NOMO-1 (cell line): ENCODE results near the gene ARID1A.
A peak's percentile ranks its signal among the peaks of the same experiment; 100 is the strongest.
"Not testable (repeated sequence)": the region's sequence is repeated elsewhere in the genome, so short reads cannot be mapped to it uniquely, and the experiment has no call there.

Source experiments
- DNase-seq, 2 experiments: peaks; one replicate each; lab custom pipeline; 2025; ENCODE audit not compliant: unreplicated experiment in 2 of 2; lab: John Stamatoyannopoulos, UW

The ARID1A gene

GRCh38 chr1:26695356-26696118 lies at the start of gene ARID1A:
ARID1A (plus strand) TSS chr1:26696015; CDS start chr1:26696404, 389 bp downstream.
- peak; percentile 93 to 94 for DNase-seq

GRCh38 chr1:26664802-26665201 lies 31.0 kb upstream of the ARID1A start:
- DNase-seq, result no peak

- DNase-seq, result no peak
Measured at GRCh38 chr1:26666855-26667254, 29.0 kb upstream of the ARID1A start.

GRCh38 chr1:26668106-26668786 lies 27.6 kb upstream of the ARID1A start:
- DNase-seq, result not testable (repeated sequence)

- peak; percentile 83 to 88 for DNase-seq
Measured at GRCh38 chr1:26677306-26678115, 18.3 kb upstream of the ARID1A start.

- DNase-seq, result no peak
Measured at GRCh38 chr1:26684763-26685508, 10.9 kb upstream of the ARID1A start.

GRCh38 chr1:26686795-26687194 lies 9.0 kb upstream of the ARID1A start:
- no peak for DNase-seq

GRCh38 chr1:26689504-26689903 lies 6.3 kb upstream of the ARID1A start:
- no peak for DNase-seq

- no peak for DNase-seq
Measured at GRCh38 chr1:26690157-26690556, 5.7 kb upstream of the ARID1A start.

- DNase-seq, result no peak
Measured at GRCh38 chr1:26690576-26691031, 5.2 kb upstream of the ARID1A start.

GRCh38 chr1:26692211-26692792 lies 3.5 kb upstream of the ARID1A start:
- peak; percentile 92 to 93 for DNase-seq

GRCh38 chr1:26692793-26693490 lies 2.9 kb upstream of the ARID1A start:
- peak; percentile 95 to 98 for DNase-seq

GRCh38 chr1:26693599-26694572 lies 1.9 kb upstream of the ARID1A start:
- no peak for DNase-seq

- DNase-seq, result no peak
Measured at GRCh38 chr1:26694638-26695355, 1.0 kb upstream of the ARID1A start.

- DNase-seq, result no peak
Measured at GRCh38 chr1:26696119-26696653, 371 bp downstream of the ARID1A start.

GRCh38 chr1:26696654-26697430 lies 1.0 kb downstream of the ARID1A start:
- DNase-seq, result peak; percentile 33 to 47
